H1 (cell line): Measurements from ENCODE around the gene MTG1. TPM values are rescaled to one million over a fixed set of nuclear protein-coding genes. Genes with fewer than 3 reads are reported as not detected.
A peak's percentile ranks its signal among the peaks of the same experiment; 100 is the strongest.

Experiments
- CTCF ChIA-PET: fragments of 300-600 bp; sonication (Branson Sonifier 250); formaldehyde crosslinking; loops from one replicate; lab custom pipeline; 2021; ENCODE audit not compliant: partially characterized antibody; lab: Charles Lee
- POLR2A ChIA-PET: fragments of 300-600 bp; sonication (Branson Sonifier 250); formaldehyde crosslinking; loops from one replicate; lab custom pipeline; 2021; ENCODE audit warnings: inconsistent platforms; ENCODE audit not compliant: partially characterized antibody; lab: Charles Lee
- DNase-seq, 2 experiments: peaks; one replicate each; pipeline versions ENCODE4 v3.0.0 to v3.0.0-alpha.2; 2010 to 2022; ENCODE audit warnings: low spot score in 2 of 2, low read depth in 1 of 2, mixed read lengths in 1 of 2
- FAIRE-seq: peaks from 2 replicates; lab custom pipeline; 2011; peaks lifted over from hg19 to GRCh38; lab: Jason Lieb, UNC
- H2AFZ ChIP-seq: 2 replicates; pipeline ENCODE4 v1.8.1; 2012; ENCODE audit warnings: low read length, inconsistent platforms
- H2AK5ac ChIP-seq: 2 replicates; pipeline ENCODE4 v1.6.1; 2013; ENCODE audit warnings: low read depth, low read length
- H2BK120ac ChIP-seq: replicated peaks from 2 replicates; pipeline ENCODE3; 2013; ENCODE audit warnings: low read depth, low read length, inconsistent platforms
- H2BK12ac ChIP-seq: 2 replicates; pipeline ENCODE4 v1.6.1; 2013; ENCODE audit warnings: low read depth, low read length
- H2BK15ac ChIP-seq: 2 replicates; pipeline ENCODE4 v1.6.1; 2013; ENCODE audit warnings: low read length
- H2BK20ac ChIP-seq: 2 replicates; pipeline ENCODE4 v1.6.1; 2013; ENCODE audit warnings: low read length
- H2BK5ac ChIP-seq: 2 replicates; pipeline ENCODE4 v1.6.1; 2013; ENCODE audit warnings: low read depth, low read length
- H3K14ac ChIP-seq: 2 replicates; pipeline ENCODE4 v1.6.1; 2013; ENCODE audit warnings: inconsistent platforms; ENCODE audit not compliant: insufficient read length
- H3K18ac ChIP-seq: 2 replicates; pipeline ENCODE4 v1.6.1; 2013; ENCODE audit warnings: low read length; ENCODE audit errors: extremely low read depth
- H3K23ac ChIP-seq: 2 replicates; pipeline ENCODE4 v1.6.1; 2013; ENCODE audit warnings: inconsistent platforms; ENCODE audit not compliant: insufficient read length
- H3K23me2 ChIP-seq: 2 replicates; pipeline ENCODE4 v1.6.1; 2013; ENCODE audit warnings: low read depth, low read length
- H3K27ac ChIP-seq: 2 replicates; pipeline ENCODE4 v1.6.1; 2011; ENCODE audit warnings: low read depth, low read length, inconsistent platforms
- H3K27me3 ChIP-seq, 4 experiments: replicated peaks in 1 of 4; 1 replicate in 1 of 4; 2 replicates in 3 of 4; pipeline versions ENCODE4 v1.6.1 to v1.8.1; 2011 to 2013; ENCODE audit warnings: low read length in 3 of 4, mild to moderate bottlenecking in 3 of 4, inconsistent platforms in 2 of 4, mixed read lengths in 2 of 4, moderate library complexity in 1 of 4; ENCODE audit not compliant: control insufficient read depth in 3 of 4, insufficient read depth in 3 of 4; ENCODE audit errors: extremely low read depth in 1 of 4
- H3K36me3 ChIP-seq, 4 experiments: 2 replicates each; pipeline versions ENCODE4 v1.6.1 to v1.8.1; 2011 to 2013; ENCODE audit warnings: mild to moderate bottlenecking in 4 of 4, low read length in 3 of 4, moderate library complexity in 2 of 4, control low read depth in 1 of 4, inconsistent platforms in 1 of 4; ENCODE audit not compliant: insufficient read depth in 4 of 4, control insufficient read depth in 2 of 4
- H3K4ac ChIP-seq: replicated peaks from 2 replicates; pipeline ENCODE3; 2013; ENCODE audit warnings: low read length, low read depth, mixed read lengths, inconsistent platforms; ENCODE audit not compliant: insufficient read length
- H3K4me1 ChIP-seq, 4 experiments: replicated peaks in 1 of 4; 1 replicate in 1 of 4; 2 replicates in 3 of 4; pipeline versions ENCODE4 v1.6.1 to v1.8.1; 2011 to 2013; ENCODE audit warnings: low read length in 3 of 4, inconsistent platforms in 2 of 4, mixed read lengths in 1 of 4; ENCODE audit not compliant: insufficient read depth in 4 of 4, control insufficient read depth in 3 of 4
- H3K4me2 ChIP-seq, 2 experiments: 2 replicates each; pipeline versions ENCODE4 v1.6.1 to v1.8.1; 2011 to 2013; ENCODE audit warnings: low read depth in 2 of 2, low read length in 2 of 2, control low read depth in 1 of 2, inconsistent platforms in 1 of 2, mild to moderate bottlenecking in 1 of 2; ENCODE audit not compliant: insufficient read depth in 1 of 2
- H3K4me3 ChIP-seq, 4 experiments: fragments of 200-600, 300-600 bp in 1 of 4; sonication (generic), shearing (Covaris generic), sonication (Bioruptor Twin) in 1 of 4; 2 replicates each; pipeline versions ENCODE4 v1.5.1 to v1.8.1; 2011 to 2016; ENCODE audit warnings: low read length in 4 of 4, low read depth in 3 of 4, control low read depth in 2 of 4, inconsistent platforms in 2 of 4, mild to moderate bottlenecking in 2 of 4, mixed read lengths in 1 of 4, moderate library complexity in 1 of 4; ENCODE audit not compliant: insufficient read depth in 2 of 4; ENCODE audit errors: extremely low read depth in 1 of 4
- H3K56ac ChIP-seq: replicated peaks from 2 replicates; pipeline ENCODE3; 2013; ENCODE audit warnings: low read depth, mild to moderate bottlenecking, mixed read lengths, low read length, inconsistent platforms; ENCODE audit not compliant: insufficient read length
- H3K79me1 ChIP-seq: 2 replicates; pipeline ENCODE4 v1.6.1; 2013; ENCODE audit warnings: low read depth, low read length, control low read depth
- H3K79me2 ChIP-seq, 2 experiments: 2 replicates each; pipeline versions ENCODE4 v1.6.1 to v1.8.1; 2012 to 2013; ENCODE audit warnings: low read length in 2 of 2, mild to moderate bottlenecking in 2 of 2, inconsistent platforms in 1 of 2; ENCODE audit not compliant: insufficient read depth in 2 of 2, control insufficient read depth in 1 of 2
- H3K9ac ChIP-seq, 4 experiments: replicated peaks in 1 of 4; 1 replicate in 1 of 4; 2 replicates in 3 of 4; pipeline versions ENCODE4 v1.6.1 to v1.8.1; 2011 to 2013; ENCODE audit warnings: low read depth in 3 of 4, low read length in 3 of 4, control low read depth in 2 of 4, mild to moderate bottlenecking in 2 of 4, moderate library complexity in 2 of 4, inconsistent platforms in 1 of 4; ENCODE audit errors: extremely low read depth in 1 of 4
- H3K9me3 ChIP-seq, 2 experiments: 2 replicates each; pipeline versions ENCODE4 v1.6.1 to v1.8.1; 2012 to 2013; ENCODE audit warnings: mild to moderate bottlenecking in 2 of 2, moderate library complexity in 2 of 2, control low read depth in 1 of 2, inconsistent platforms in 1 of 2, low read depth in 1 of 2, low read length in 1 of 2, mixed read lengths in 1 of 2; ENCODE audit not compliant: insufficient read depth in 2 of 2
- H4K20me1 ChIP-seq, 2 experiments: replicated peaks in 1 of 2; 2 replicates each; pipeline versions ENCODE3 to v1.8.1; 2011 to 2013; ENCODE audit warnings: inconsistent platforms in 2 of 2, low read length in 2 of 2, mild to moderate bottlenecking in 1 of 2; ENCODE audit not compliant: insufficient read depth in 2 of 2, control insufficient read depth in 1 of 2
- H4K5ac ChIP-seq: 2 replicates; pipeline ENCODE4 v1.6.1; 2013; ENCODE audit warnings: low read length, low read depth, mixed read lengths, inconsistent platforms; ENCODE audit not compliant: insufficient read length
- H4K8ac ChIP-seq: 2 replicates; pipeline ENCODE4 v1.8.0; 2013; ENCODE audit warnings: mild to moderate bottlenecking, moderate library complexity, low read length, inconsistent platforms; ENCODE audit not compliant: insufficient read depth; ENCODE audit errors: extremely low read depth
- H4K91ac ChIP-seq: replicated peaks from 2 replicates; pipeline ENCODE3; 2013; ENCODE audit warnings: low read length, mixed read lengths, inconsistent platforms; ENCODE audit not compliant: insufficient read length
- CHD1 ChIP-seq: IDR thresholded peaks from 2 replicates; pipeline ENCODE4 v1.6.1; 2012; ENCODE audit warnings: low read depth, low read length, improper control_type of control experiment
- E2F6 ChIP-seq: IDR thresholded peaks from 2 replicates; pipeline ENCODE4 v1.6.1; 2012; ENCODE audit warnings: inconsistent platforms
- EGR1 ChIP-seq: IDR thresholded peaks from 2 replicates; pipeline ENCODE4 v1.6.1; 2011; ENCODE audit warnings: low read depth, low read length, borderline replicate concordance
- EP300 ChIP-seq, 2 experiments: IDR thresholded peaks; 1 replicate in 1 of 2; 2 replicates in 1 of 2; pipeline ENCODE4 v1.6.1; 2011 to 2012; ENCODE audit warnings: low read depth in 2 of 2, low read length in 2 of 2, mild to moderate bottlenecking in 2 of 2, borderline replicate concordance in 1 of 2, inconsistent platforms in 1 of 2, moderate library complexity in 1 of 2
- JUND ChIP-seq: IDR thresholded peaks from 2 replicates; pipeline ENCODE4 v1.6.1; 2011; ENCODE audit warnings: mild to moderate bottlenecking, improper control_type of control experiment, low read length
- MAFK ChIP-seq: IDR thresholded peaks from 2 replicates; pipeline ENCODE4 v1.6.1; 2012; ENCODE audit warnings: low read depth, mild to moderate bottlenecking, improper control_type of control experiment, low read length
- POLR2AphosphoS5 ChIP-seq: IDR thresholded peaks from 2 replicates; pipeline ENCODE4 v1.6.1; 2011; ENCODE audit warnings: low read depth, low read length
- RAD21 ChIP-seq, 2 experiments: IDR thresholded peaks in 1 of 2; conservative IDR thresholded peaks in 1 of 2; 2 replicates each; pipeline ENCODE4 v1.6.1; 2011; ENCODE audit warnings: low read depth in 2 of 2, low read length in 2 of 2, improper control_type of control experiment in 1 of 2, inconsistent platforms in 1 of 2, mild to moderate bottlenecking in 1 of 2, moderate library complexity in 1 of 2
- SUZ12 ChIP-seq: fragments of 200-600 bp; sonication (generic); IDR thresholded peaks from 2 replicates; pipeline ENCODE4 v1.6.1; 2012; ENCODE audit warnings: mild to moderate bottlenecking, inconsistent platforms, low read length, moderate library complexity, mixed read lengths
- YY1 ChIP-seq: IDR thresholded peaks from 2 replicates; pipeline ENCODE4 v1.6.1; 2011; ENCODE audit warnings: low read depth, mild to moderate bottlenecking, low read length
- WGBS, 2 experiments: shearing (Covaris generic) in 1 of 2; methylation state at CpG; one replicate each; pipeline versions ENCODE4 v1.1.6 to v1.1.7; 2013 to 2015; ENCODE audit warnings: low lambda C conversion rate in 2 of 2, mixed read lengths in 2 of 2, inconsistent platforms in 1 of 2, low coverage in 1 of 2, missing lambda C conversion rate in 1 of 2; ENCODE audit not compliant: insufficient replicate concordance in 2 of 2, insufficient coverage in 1 of 2, insufficient read length in 1 of 2; ENCODE audit errors: extremely low coverage in 1 of 2, missing lambda C conversion rate in 1 of 2; 5-methylcytosine and 5-hydroxymethylcytosine counted together
- polyA plus RNA-seq, 7 experiments: library from polyadenylated mRNA; depleted of rRNA in 3 of 7; stranded (reverse) in 5 of 7; unstranded in 2 of 7; fragments of >200 nt in 5 of 7; fragments of 200-250 nt in 2 of 7; gene quantifications; 1 replicate in 5 of 7; 2 replicates in 1 of 7; 4 replicates in 1 of 7; pipeline versions ENCODE4 v1.2.1 to v1.2.3, GENCODE V29; 2011 to 2013; ENCODE audit warnings: missing spikeins in 2 of 7, mixed read lengths in 2 of 7
- total RNA-seq: library from RNA; stranded (reverse); fragmentation: NEBNext Ultra II Directional; extraction: Animal tissue kit (Norgen Biotek cat#: 25700); gene quantifications from 2 replicates; pipeline ENCODE4 v1.2.1, GENCODE V29; 2021
- TF ChIP-seq, protein P1 (sequence below): IDR thresholded peaks from 2 replicates; pipeline ENCODE4 v1.6.1; 2011; ENCODE audit warnings: low read length, improper control_type of control experiment

The MTG1 gene
- total and polyA plus RNA-seq, 2 of the 8 experiments (the other 6 are each of a cell fraction or from before 2014, with no cell fraction given) = 56.6 to 81.6 TPM

GRCh38 chr10:133438711-133439273, 44.8 kb downstream of the MTG1 start:
- CTCF ChIA-PET = no interaction called here
- 76% methylated on average over 11 of the region's 11 CpGs; no CpG with 5 or more reads in 1 of the 2 experiments for WGBS, 2 experiments
- no peak for DNase-seq
- TF ChIP-seq EP300 (IDR thresholded peaks at IDR 0.05; ENCODE audit: borderline replicate concordance in 1 of 2, low read depth in 2 of 2, low read length in 2 of 2) = no peak
- no peak for TF ChIP-seq CHD1
- TF ChIP-seq MAFK = no peak
- TF ChIP-seq POLR2AphosphoS5 = no peak
- TF ChIP-seq, protein P1, sequence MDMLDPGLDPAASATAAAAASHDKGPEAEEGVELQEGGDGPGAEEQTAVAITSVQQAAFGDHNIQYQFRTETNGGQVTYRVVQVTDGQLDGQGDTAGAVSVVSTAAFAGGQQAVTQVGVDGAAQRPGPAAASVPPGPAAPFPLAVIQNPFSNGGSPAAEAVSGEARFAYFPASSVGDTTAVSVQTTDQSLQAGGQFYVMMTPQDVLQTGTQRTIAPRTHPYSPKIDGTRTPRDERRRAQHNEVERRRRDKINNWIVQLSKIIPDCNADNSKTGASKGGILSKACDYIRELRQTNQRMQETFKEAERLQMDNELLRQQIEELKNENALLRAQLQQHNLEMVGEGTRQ = 0 out of 2 replicates have a peak, but pooled peaks have one; percentile 23
- TF ChIP-seq SUZ12 = no peak
- TF ChIP-seq YY1 = no peak
- peak in 1 of 2 experiments; percentile 23; a peak in 1 of 4 replicates for TF ChIP-seq RAD21 (IDR thresholded peaks at IDR 0.05 in 1 of 2, conservative IDR thresholded peaks at IDR 0.05 in 1 of 2; ENCODE audit: low read depth in 2 of 2, low read length in 2 of 2)
- no peak for TF ChIP-seq JUND
- no peak for TF ChIP-seq EGR1
- no peak for TF ChIP-seq E2F6

More at GRCh38 chr10:133438711-133439273, 44.8 kb downstream of the MTG1 start:
- no peaks in the 10 kb centered on the region for H3K23me2 ChIP-seq
- no peak overlapping the region for H3K4me2 ChIP-seq
- H3K14ac ChIP-seq = no peak overlapping the region
- H3K36me3 ChIP-seq = no peaks in the 10 kb centered on the region
- no peak overlapping the region for H3K4me3 ChIP-seq
- H3K9me3 ChIP-seq = peaks cover 47 to 66% of the 10 kb centered on the region in 2 experiments
- no peak overlapping the region for H2BK15ac ChIP-seq
- no peaks in the 10 kb centered on the region for H3K79me2 ChIP-seq
- no peak overlapping the region for H2AK5ac ChIP-seq
- H3K56ac ChIP-seq = no peak overlapping the region
- H2BK5ac ChIP-seq = no peak overlapping the region
- no peak for FAIRE-seq
- no peaks in the 10 kb centered on the region for H3K4me1 ChIP-seq
- no peak overlapping the region for H3K9ac ChIP-seq
- H3K18ac ChIP-seq = no peak overlapping the region
- no peak overlapping the region for H2BK12ac ChIP-seq
- no peak overlapping the region for H3K4ac ChIP-seq
- H3K23ac ChIP-seq = no peak overlapping the region
- H3K27ac ChIP-seq = no peak overlapping the region
- no peaks in the 10 kb centered on the region for H3K79me1 ChIP-seq
- H4K8ac ChIP-seq = no peak overlapping the region
- H4K91ac ChIP-seq = no peak overlapping the region
- 0 out of 7 replicates have a peak, but pooled peaks cover 0 to 2% (median 0%) of the 10 kb centered on the region in 4 experiments for H3K27me3 ChIP-seq
- no peak overlapping the region for H4K5ac ChIP-seq
- POLR2A ChIA-PET = no interaction called here
- no peak overlapping the region for H2BK20ac ChIP-seq
- no peaks in the 10 kb centered on the region for H4K20me1 ChIP-seq
- no peak overlapping the region for H2AFZ ChIP-seq
- H2BK120ac ChIP-seq = no peak overlapping the region
